Nephron (organoid): Measurements from ENCODE around the gene AKAP9.
"Not testable (repeated sequence)": the region's sequence is repeated elsewhere in the genome, so short reads cannot be mapped to it uniquely, and the experiment has no call there.

Source experiments
- H3K27ac Mint-ChIP-seq, 3 experiments: 2 replicates each; pipeline ENCODE4 v1.8.0; 2020; ENCODE audit warnings: mixed read lengths in 3 of 3, mild to moderate bottlenecking in 2 of 3, moderate library complexity in 1 of 3
- H3K27me3 Mint-ChIP-seq: 2 replicates; pipeline ENCODE4 v1.8.0; 2021; ENCODE audit warnings: low read depth, mild to moderate bottlenecking, moderate library complexity, mixed read lengths
- H3K36me3 Mint-ChIP-seq: 2 replicates; pipeline ENCODE4 v1.8.0; 2020; ENCODE audit warnings: low read depth, mixed read lengths
- H3K4me1 Mint-ChIP-seq: 2 replicates; pipeline ENCODE4 v1.8.0; 2020; ENCODE audit warnings: mixed read lengths
- H3K4me3 Mint-ChIP-seq, 3 experiments: 2 replicates each; pipeline ENCODE4 v1.8.0; 2020; ENCODE audit warnings: mild to moderate bottlenecking in 3 of 3, mixed read lengths in 3 of 3, moderate library complexity in 2 of 3
- H3K9me3 Mint-ChIP-seq: 2 replicates; pipeline ENCODE4 v1.8.0; 2020; ENCODE audit warnings: mixed read lengths
- TF ChIP-seq, protein P1 (sequence below), 3 experiments: fragments of 200-600 bp; sonication (generic); IDR thresholded peaks; one replicate each; pipeline ENCODE4 v1.5.0; 2021; ENCODE audit warnings: antibody characterized with exemption in 3 of 3; ENCODE audit not compliant: unreplicated experiment in 3 of 3

AKAP9 gene

DNA sequence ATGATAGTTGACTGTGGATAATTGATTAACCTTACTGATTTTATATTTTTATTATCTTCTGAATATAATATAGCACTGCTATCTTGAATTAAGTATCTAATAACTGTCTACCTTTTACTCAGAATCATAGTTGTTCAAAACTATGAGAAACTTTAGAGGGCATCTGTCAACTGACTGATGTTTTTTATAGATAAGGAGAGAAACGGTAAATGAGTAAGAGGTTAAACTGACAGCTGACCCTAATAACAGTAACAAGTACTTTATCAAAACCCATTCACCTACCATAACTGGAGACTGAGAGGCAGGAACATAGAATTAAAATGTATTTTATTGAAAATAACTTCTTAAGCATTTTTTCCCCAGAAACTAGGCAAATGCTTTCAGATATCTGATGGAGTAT, 131.5 kb downstream of the AKAP9 start:
- TF ChIP-seq, protein P1, sequence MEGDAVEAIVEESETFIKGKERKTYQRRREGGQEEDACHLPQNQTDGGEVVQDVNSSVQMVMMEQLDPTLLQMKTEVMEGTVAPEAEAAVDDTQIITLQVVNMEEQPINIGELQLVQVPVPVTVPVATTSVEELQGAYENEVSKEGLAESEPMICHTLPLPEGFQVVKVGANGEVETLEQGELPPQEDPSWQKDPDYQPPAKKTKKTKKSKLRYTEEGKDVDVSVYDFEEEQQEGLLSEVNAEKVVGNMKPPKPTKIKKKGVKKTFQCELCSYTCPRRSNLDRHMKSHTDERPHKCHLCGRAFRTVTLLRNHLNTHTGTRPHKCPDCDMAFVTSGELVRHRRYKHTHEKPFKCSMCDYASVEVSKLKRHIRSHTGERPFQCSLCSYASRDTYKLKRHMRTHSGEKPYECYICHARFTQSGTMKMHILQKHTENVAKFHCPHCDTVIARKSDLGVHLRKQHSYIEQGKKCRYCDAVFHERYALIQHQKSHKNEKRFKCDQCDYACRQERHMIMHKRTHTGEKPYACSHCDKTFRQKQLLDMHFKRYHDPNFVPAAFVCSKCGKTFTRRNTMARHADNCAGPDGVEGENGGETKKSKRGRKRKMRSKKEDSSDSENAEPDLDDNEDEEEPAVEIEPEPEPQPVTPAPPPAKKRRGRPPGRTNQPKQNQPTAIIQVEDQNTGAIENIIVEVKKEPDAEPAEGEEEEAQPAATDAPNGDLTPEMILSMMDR (IDR thresholded peaks at IDR 0.05; ENCODE audit: unreplicated experiment in 3 of 3) = no peak
- H3K9me3 Mint-ChIP-seq = no peaks in the 10 kb centered on the region
- H3K4me3 Mint-ChIP-seq = no peak overlapping the region
- no peak overlapping the region for H3K27ac Mint-ChIP-seq
- peaks cover 68% of the 10 kb centered on the region for H3K36me3 Mint-ChIP-seq
- H3K27me3 Mint-ChIP-seq = no peaks in the 10 kb centered on the region
- no peaks in the 10 kb centered on the region for H3K4me1 Mint-ChIP-seq

DNA sequence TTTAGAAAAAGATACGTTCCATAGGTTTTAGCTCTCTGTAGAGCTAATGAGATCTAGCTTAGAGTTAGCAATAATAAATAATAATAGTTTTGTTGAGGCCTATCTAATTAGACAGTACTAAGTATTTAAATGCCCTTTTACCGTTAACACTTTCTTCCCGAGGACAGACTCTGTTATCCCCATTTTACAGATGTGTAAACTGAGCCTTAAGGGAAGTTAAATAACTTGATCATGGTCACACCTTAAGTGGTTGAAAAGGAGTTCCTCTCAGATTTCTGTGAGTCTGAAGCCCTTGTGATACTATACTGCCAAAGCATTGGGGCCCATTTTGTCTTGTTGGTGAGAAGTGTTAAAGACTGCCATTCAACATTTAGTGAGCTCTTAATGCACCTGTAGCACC, 132.0 kb downstream of the AKAP9 start:
- Mint-ChIP-seq H3K36me3 (peaks cover 68% of the 10 kb centered on the region), H3K9me3 (no peaks in the 10 kb centered on the region), H3K4me3 (no peak overlapping the region), H3K27ac (no peak overlapping the region), H3K4me1 (no peaks in the 10 kb centered on the region), H3K27me3 (no peaks in the 10 kb centered on the region)
- TF ChIP-seq, protein P1 (IDR thresholded peaks at IDR 0.05; ENCODE audit: unreplicated experiment in 3 of 3) = no peak

DNA sequence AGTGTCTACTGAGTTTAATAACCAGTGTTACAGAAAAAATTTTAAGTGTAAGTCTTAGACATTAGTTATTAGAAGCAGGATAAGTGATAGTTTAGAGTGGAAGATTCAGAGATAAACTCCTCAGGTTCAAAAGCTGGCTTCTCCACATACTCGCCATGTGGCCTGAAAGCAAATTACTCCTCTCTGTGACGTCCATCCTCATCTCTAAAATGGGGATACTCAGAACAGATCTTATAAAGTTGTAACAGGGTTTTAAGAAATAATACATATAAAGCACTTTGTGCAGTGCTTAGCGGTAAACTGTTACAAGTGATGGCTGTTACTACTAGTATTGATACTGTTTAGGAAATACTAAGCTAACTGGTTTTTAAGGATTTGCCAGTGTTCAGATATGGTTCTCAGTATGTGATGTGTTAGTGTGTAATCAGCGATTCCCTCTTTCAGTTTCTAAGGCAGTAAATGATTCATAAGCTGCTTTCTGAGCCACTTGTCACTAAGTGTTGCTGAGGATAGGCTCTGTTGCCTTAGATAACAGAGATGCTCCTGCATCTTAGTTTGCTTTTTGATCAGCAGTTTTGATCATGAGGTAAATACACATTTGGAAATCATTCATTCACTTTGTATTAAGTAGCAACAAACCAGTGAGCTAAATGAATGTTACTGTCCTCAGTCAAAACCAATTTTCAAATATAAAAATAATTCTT, 134.9 kb downstream of the AKAP9 start:
- Mint-ChIP-seq H3K9me3 (no peaks in the 10 kb centered on the region), H3K36me3 (peaks cover 73% of the 10 kb centered on the region), H3K4me1 (no peaks in the 10 kb centered on the region), H3K4me3 (no peak overlapping the region), H3K27me3 (no peaks in the 10 kb centered on the region), H3K27ac (no peak overlapping the region)
- TF ChIP-seq, protein P1 (IDR thresholded peaks at IDR 0.05; ENCODE audit: unreplicated experiment in 3 of 3) = no peak

DNA sequence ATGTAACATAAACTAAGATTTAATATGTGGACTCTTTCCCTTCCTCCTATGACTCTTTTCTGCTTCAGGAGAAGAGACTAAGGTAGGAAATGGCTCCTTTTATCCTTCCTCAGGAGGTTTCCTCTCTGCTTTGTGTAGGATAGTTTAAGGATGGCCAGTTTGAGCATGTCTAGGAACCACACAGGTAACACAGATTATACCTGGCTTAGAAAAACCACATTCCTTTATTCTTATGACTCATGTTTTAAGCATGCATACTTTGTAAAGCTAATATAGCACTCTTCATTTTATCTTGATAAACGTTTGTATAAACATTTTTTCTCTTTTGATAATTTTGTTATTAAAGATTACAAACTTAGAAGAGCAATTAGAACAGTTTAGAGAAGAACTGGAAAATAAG, 135.8 kb downstream of the AKAP9 start:
- Mint-ChIP-seq H3K36me3 (peaks cover 71% of the 10 kb centered on the region), H3K4me1 (no peaks in the 10 kb centered on the region), H3K9me3 (no peaks in the 10 kb centered on the region), H3K27me3 (no peaks in the 10 kb centered on the region), H3K27ac (no peak overlapping the region), H3K4me3 (no peak overlapping the region)
- TF ChIP-seq, protein P1 (IDR thresholded peaks at IDR 0.05; ENCODE audit: unreplicated experiment in 3 of 3) = no peak

DNA sequence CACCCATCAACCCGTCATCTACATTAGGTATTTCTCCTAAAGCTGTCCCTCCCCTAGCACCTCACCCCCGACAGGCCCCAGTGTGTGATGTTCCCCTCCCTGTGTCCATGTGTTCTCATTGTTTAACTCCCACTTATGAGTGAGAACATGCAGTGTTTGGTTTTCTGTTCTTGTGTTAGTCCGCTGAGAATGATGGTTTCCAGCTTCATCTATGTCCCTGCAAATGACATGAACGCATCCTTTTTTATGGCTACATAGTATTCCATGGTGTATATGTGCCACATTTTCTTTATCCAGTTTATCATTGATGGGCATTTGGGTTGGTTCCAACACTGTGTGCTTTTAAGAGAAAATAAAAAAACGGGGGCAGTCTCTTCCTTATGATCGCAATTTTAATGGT, 143.3 kb downstream of the AKAP9 start:
- not testable (repeated sequence) for H3K4me1 Mint-ChIP-seq, H3K4me3 Mint-ChIP-seq, H3K27ac Mint-ChIP-seq, H3K27me3 Mint-ChIP-seq
- peaks cover 24% of the 10 kb centered on the region for H3K9me3 Mint-ChIP-seq
- peaks cover 81% of the 10 kb centered on the region for H3K36me3 Mint-ChIP-seq

DNA sequence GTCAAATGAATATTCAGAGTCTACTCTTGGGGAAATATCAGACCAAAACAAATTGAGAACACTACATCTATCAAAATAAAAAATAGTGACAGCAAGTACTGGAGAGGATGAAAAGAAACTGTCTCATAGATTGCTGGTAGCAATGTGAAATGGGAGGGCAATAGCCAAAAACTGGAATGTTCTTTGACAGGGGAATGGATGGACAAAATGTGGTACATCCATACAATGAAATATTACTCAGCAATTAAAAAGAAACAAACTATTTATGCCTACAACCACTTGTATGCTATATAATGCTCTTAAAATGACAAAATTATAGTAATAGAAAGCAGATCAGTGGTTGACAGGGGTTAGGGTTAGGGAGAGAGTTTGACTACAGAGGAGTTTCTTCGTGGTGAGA, 147.6 kb downstream of the AKAP9 start:
- Mint-ChIP-seq H3K27ac (no peak overlapping the region), H3K36me3 (peaks cover 86% of the 10 kb centered on the region), H3K4me1 (no peaks in the 10 kb centered on the region), H3K4me3 (no peak overlapping the region), H3K27me3 (no peaks in the 10 kb centered on the region), H3K9me3 (peaks cover 29% of the 10 kb centered on the region)
- TF ChIP-seq, protein P1 (IDR thresholded peaks at IDR 0.05; ENCODE audit: unreplicated experiment in 3 of 3) = no peak
